Measurements from ENCODE around the gene POLR2L. TPM values are rescaled to one million over a fixed set of nuclear protein-coding genes. Genes with fewer than 3 reads are reported as not detected.
A peak's percentile ranks its signal among the peaks of the same experiment; 100 is the strongest.

POLR2L gene
- total RNA-seq, 1 donor from 2014 or later, result 106 TPM

DNA sequence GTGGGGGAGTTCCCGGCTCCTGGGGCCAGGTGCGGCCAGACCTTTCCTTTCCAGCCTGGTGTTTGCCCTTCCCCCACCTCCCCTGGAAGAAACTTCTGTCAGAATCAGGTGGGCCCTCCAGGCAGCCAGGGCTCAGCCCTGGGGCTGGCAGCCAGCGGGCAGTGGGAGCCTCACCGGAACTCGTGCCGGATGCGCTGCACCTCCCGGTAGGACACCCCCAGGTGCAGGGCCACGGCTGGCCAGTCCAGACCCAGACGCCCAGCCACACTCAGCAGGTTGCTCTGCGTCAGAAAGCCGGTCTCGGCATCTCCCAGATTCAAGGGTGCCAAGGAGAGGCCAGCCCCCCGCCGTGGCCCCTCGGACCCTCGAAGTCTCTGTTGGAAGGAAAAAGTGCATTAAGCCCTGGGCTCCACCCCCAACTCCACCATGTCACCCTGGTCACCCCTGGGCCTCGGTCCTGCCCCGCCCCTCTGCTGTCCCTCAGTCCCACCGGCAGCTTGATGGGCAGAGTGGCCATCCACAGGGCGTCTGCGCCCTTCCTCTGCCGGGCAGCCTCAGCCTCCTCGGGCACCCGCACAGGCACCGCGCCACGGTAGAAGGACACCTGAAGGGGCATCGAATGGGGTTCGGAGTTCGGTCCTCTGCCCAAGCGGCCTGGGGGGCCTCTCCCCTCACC is 42.5 kb downstream of the POLR2L start:
- no peaks in the 10 kb centered on the region for H3K36me3 Mint-ChIP-seq (ENCODE audit: unreplicated experiment)
- TF ChIP-seq, protein P1, sequence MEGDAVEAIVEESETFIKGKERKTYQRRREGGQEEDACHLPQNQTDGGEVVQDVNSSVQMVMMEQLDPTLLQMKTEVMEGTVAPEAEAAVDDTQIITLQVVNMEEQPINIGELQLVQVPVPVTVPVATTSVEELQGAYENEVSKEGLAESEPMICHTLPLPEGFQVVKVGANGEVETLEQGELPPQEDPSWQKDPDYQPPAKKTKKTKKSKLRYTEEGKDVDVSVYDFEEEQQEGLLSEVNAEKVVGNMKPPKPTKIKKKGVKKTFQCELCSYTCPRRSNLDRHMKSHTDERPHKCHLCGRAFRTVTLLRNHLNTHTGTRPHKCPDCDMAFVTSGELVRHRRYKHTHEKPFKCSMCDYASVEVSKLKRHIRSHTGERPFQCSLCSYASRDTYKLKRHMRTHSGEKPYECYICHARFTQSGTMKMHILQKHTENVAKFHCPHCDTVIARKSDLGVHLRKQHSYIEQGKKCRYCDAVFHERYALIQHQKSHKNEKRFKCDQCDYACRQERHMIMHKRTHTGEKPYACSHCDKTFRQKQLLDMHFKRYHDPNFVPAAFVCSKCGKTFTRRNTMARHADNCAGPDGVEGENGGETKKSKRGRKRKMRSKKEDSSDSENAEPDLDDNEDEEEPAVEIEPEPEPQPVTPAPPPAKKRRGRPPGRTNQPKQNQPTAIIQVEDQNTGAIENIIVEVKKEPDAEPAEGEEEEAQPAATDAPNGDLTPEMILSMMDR (IDR thresholded peaks at IDR 0.05; ENCODE audit: partially characterized antibody, unreplicated experiment), result no peak
- H3K4me3 Mint-ChIP-seq (ENCODE audit: unreplicated experiment), result no peak overlapping the region
- peak; percentile 14 for DNase-seq
- peaks cover 4% of the 10 kb centered on the region for H3K27me3 Mint-ChIP-seq (ENCODE audit: unreplicated experiment)
- peaks cover 6% of the 10 kb centered on the region for H3K9me3 Mint-ChIP-seq (ENCODE audit: unreplicated experiment)
- H3K4me1 Mint-ChIP-seq (ENCODE audit: low read depth, unreplicated experiment), result peaks cover 4% of the 10 kb centered on the region
- H3K27ac Mint-ChIP-seq (ENCODE audit: unreplicated experiment), result no peak overlapping the region

DNA sequence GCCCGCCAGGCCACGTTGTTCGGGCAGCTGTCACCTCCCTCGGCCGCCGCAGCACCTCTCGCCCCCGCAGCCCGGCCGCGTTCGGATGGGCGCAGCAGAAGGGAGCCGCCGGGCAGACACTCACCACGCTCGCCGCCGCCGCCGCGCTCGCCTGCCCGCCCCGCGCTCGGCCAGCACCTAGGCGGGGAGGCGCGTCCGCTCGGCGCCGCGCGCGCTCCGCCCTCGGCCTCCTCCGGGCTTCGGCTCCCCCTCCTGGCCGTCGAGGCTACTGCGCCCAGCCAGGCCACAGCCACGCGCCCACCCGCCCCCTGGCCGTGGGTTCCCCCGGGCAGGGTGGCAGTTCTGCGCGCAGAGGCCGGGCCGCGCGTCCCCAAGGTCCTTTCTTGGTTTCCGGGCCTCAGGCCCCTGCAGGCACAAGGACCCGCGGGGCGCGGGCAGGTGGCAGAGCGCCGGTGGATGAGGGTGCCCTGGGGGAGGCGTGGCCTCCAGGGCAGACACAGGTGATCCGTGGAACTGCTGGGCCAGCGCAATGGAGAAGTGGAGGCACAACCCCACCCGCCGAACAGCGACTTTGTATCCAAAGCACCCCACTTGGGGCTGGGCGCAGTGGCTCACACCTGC is 44.1 kb downstream of the POLR2L start, which contains the start of gene SLC25A22:
SLC25A22 (minus strand) TSS at position 189 of the 621 bp plus-strand sequence. CDS start 3,275 bp downstream, outside the sequence.
- TF ChIP-seq, protein P1 (IDR thresholded peaks at IDR 0.05; ENCODE audit: partially characterized antibody, unreplicated experiment), result peak; percentile 91
- H3K4me3 Mint-ChIP-seq (ENCODE audit: unreplicated experiment), result peak within 1 kb of the TSS; percentile 88
- peaks cover 7% of the 10 kb centered on the region for H3K27me3 Mint-ChIP-seq (ENCODE audit: unreplicated experiment)
- DNase-seq, result peak; percentile 93
- H3K36me3 Mint-ChIP-seq (ENCODE audit: unreplicated experiment), result no peaks in the 10 kb centered on the region
- H3K27ac Mint-ChIP-seq (ENCODE audit: unreplicated experiment), result peak within 1 kb of the TSS; percentile 96
- H3K9me3 Mint-ChIP-seq (ENCODE audit: unreplicated experiment), result peaks cover 5% of the 10 kb centered on the region
- H3K4me1 Mint-ChIP-seq (ENCODE audit: low read depth, unreplicated experiment), result peaks cover 8% of the 10 kb centered on the region

DNA sequence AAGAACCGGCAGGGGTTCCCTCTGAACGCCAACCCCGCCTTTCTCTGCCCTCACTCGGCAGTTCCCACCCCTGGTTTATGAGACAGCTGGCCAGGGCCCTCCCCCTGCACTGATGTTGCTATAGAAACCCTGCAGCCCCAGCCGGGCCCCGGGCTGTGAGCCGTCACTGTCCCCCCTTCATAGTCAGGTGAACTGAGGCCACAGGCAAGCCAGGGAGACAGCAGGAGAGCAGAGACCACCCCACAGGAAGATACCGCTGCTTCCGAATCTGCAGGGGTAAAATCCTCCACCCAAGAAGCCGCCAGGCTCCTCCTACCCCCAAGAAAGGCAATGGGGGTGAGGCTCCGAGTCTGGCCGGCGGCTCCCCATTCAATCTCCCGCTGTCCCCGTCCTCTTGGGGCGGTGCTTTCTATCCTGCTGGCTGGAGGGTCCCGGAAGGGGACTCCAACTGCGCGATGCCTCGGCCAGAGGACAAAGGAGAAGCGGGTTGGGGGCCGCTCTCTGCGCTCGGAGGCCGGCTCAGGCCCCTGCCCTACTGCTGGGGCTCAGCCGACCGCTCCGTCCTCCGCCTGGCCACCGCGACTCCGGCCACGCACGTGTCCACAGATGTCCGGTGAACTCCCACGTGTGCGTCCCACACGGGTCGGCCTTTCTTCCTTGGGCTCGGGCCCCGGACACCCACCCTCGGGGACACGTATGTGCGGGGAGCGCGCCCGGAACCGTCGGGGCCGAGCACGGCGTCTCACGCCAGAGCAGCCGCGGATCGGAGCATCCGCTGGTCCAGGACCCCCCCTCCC is 44.8 kb downstream of the POLR2L start:
- Mint-ChIP-seq H3K27me3 (ENCODE audit: unreplicated experiment) (peaks cover 7% of the 10 kb centered on the region), H3K4me1 (ENCODE audit: low read depth, unreplicated experiment) (peaks cover 8% of the 10 kb centered on the region), H3K9me3 (ENCODE audit: unreplicated experiment) (peaks cover 5% of the 10 kb centered on the region), H3K4me3 (ENCODE audit: unreplicated experiment) (peak overlapping the region; percentile 88), H3K36me3 (ENCODE audit: unreplicated experiment) (no peaks in the 10 kb centered on the region), H3K27ac (ENCODE audit: unreplicated experiment) (peak overlapping the region; percentile 96)
- TF ChIP-seq, protein P1 (IDR thresholded peaks at IDR 0.05; ENCODE audit: partially characterized antibody, unreplicated experiment), result no peak
- DNase-seq, result peak; percentile 84

GRCh38 chr11:796565-797295 is 45.6 kb downstream of the POLR2L start:
- no peak for DNase-seq
- Mint-ChIP-seq H3K36me3 (ENCODE audit: unreplicated experiment) (no peaks in the 10 kb centered on the region), H3K4me3 (ENCODE audit: unreplicated experiment) (peak overlapping the region; percentile 88), H3K27me3 (ENCODE audit: unreplicated experiment) (peaks cover 7% of the 10 kb centered on the region), H3K4me1 (ENCODE audit: low read depth, unreplicated experiment) (peaks cover 8% of the 10 kb centered on the region), H3K9me3 (ENCODE audit: unreplicated experiment) (peaks cover 5% of the 10 kb centered on the region), H3K27ac (ENCODE audit: unreplicated experiment) (peak overlapping the region; percentile 96)
- TF ChIP-seq, protein P1 (IDR thresholded peaks at IDR 0.05; ENCODE audit: partially characterized antibody, unreplicated experiment), result no peak

All from glutamatergic neuron (in vitro differentiated cells).